NCI-H1694 (cell line): ENCODE measurements around the gene GPR155.
A peak's percentile ranks its signal among the peaks of the same experiment; 100 is the strongest.
"Not testable (repeated sequence)": the region's sequence is repeated elsewhere in the genome, so short reads cannot be mapped to it uniquely, and the experiment has no call there.

Experiments used
- DNase-seq: peaks from one replicate; lab custom pipeline; 2025; lab: John Stamatoyannopoulos, UW

Gene GPR155

DNA sequence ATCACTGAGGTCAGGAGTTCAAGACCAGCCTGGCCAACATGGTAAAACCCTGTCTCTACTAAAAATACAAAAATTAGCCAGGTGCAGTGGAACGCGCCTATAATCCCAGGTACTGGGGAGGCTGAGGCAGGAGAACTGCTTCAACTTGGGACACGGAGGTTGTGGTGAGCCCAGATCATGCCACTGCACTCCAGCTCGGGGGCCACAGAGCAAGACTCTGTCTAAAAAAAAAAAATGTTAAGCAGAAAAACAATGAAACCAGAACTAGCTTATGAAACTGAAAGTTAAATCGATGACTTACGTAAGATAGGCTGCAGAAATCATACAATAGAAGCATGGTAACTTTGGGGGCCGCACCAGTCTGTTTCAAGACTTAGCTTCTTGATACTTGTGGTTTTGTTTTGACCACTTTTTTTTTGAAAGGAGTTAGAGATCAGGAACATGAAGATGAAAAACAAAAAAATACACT lies 6.2 kb upstream of the GPR155 start:
- no peak for DNase-seq

DNA sequence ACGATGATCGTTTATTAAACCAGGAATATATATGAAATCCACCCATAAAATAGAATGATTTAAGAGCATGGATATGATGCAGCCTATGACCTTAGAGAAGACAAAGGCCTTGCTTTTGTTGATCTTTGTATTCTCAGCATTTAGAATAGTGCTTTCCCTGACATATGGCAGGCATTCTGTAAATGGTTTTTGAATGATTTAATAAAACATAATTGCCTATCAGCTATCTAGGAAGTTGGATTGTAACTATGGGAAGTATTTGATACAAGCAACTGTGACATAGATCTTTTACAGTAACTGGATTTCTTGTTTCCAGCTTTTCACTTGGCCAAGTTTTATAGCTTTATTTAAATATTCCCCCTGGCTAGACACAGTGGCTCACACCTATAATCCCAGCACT lies 5.1 kb upstream of the GPR155 start:
- DNase-seq = no peak

DNA sequence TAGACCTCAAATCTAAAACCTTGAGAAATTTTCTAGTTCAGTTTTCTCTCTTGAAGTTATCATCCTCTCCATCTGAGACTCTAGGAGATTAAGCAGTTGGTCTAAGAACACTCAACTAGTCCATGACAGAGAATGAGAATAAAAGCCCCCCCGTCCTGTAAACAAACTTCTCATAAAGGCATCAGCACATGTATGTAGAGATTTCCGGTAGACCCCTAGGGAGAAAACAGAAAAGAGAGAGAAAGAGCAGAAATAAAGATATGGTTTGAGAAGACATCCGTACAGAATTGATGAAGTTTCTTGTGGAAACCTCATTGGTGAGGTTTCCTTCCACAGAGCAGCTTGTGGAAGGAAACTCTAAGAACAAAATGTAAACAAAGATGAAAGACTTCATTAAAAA lies 3.2 kb upstream of the GPR155 start:
- DNase-seq = no peak

DNA sequence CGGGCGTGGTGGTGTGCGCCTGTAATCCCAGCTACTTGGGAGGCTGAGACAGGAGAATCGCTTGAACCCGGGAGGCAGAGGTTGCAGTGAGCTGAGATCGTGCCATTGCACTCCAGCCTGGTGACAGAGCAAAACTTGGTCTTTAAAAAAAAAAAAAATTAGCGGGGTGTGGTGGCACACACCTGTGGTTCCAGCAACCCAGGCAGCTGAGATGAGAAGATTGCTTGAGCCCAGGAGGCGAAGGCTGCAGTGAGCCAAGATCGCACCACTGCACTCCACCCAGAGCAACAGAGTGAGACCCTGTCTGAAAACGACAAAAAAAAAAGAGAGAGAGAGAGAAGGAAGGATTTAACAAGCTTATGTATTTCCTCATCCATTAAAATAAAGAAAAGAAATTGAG lies 2.7 kb upstream of the GPR155 start:
- DNase-seq = not testable (repeated sequence)

DNA sequence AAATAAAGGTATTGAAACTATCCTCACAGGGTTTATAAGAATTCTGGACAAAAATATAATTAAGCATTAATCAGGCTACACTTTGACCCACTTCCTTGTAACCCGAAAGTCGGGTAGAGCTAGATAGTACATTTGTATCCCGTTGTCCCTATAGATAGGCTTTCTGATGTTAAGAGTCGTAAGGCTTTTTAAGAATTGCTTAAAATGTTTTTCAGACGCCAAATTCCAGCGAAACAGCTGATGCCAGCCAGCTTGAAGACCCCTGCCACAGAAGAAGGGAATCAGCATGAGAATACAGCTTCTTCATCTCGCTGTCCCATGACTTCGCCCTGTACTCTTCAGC lies 962 bp upstream of the GPR155 start:
- no peak for DNase-seq

DNA sequence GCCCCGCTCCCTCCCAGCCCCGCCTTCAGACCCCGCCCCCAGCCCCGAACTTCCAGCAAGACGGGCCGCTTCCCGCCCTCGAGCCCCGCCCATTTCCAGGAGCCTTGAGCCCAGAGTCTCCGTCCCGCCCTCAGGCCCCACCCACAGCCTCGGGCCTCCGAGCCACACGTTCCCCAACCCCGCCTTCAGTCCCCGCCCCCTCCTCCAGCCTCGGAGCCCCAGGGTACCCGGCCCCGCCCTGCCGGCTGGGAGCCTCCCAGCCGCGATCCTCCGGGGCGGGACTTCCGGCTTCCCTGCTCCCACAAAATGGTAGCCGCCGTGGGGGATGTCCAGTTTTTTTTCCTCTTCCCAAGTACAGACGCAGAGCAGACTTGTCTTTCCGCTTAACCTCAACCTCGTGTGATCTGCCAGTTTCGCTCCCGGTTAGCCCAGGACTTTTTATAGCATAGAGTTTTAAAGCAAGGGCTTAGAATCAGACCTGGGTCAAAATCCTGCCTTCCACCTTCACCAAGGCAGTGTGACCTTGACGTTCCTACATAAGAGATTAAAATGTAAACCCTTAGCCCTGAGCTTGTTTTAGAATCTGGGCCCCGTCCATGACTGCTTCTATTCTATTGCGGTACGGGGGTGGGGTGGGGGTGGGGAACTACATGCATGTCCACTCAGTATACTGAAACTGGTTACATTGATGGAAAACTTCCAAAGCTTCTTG lies 435 bp upstream of the GPR155 start:
- DNase-seq = peak; percentile 95

DNA sequence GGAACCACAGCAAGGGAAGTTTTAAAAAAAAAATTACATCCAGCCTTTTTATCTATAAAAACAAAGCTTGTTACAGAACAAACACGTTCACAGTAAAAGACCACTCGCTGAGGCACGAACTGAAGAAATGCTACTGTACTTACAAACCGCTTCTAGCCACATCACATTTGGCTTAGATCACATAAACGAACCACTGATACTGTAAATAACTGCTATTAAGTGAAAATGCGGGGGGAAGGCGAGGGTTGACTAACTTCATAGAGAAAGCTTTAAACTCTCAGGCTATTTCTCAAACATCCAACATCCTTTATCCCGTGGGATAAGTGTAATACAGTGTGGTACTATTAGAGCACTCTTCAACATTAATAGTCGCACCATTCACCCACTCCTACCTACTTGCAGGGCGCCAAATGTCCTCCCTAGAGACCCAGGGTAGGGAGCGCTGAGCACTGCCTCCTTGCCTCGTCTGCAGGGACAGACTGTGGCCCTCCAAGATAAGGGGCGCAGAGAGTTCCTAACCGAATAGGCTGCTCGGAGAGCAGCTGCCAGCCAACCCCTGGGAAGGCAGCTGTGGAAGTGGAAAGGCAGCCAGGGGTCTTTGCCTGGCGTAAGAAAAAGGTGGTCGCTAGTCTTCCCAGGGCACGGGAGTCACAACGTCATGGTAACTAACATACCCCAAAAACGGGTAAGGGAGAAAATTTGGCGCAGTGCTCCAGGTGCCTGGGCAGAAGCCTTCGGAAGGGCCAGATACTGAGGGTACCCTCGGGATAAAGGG lies 854 bp downstream of the GPR155 start:
- peak; percentile 17 for DNase-seq

DNA sequence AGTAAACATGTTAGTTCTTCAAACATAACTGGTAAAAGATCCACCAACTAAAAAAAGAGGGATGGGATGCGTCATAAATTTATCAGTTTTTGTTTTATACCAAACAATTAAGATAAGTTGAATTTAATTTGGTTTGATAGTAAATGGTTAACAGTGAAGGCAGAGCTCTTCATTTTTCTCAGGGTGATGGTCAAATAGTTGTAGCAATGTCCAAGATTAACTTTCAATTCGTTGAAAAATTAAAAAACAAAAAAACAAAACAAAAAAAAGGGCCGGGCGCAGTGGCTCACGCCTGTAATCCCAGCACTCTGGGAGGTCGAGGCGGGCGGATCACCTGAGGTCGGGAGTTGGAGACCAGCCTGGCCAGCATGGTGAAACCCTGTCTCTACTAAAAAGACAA lies 1.8 kb downstream of the GPR155 start:
- not testable (repeated sequence) for DNase-seq

DNA sequence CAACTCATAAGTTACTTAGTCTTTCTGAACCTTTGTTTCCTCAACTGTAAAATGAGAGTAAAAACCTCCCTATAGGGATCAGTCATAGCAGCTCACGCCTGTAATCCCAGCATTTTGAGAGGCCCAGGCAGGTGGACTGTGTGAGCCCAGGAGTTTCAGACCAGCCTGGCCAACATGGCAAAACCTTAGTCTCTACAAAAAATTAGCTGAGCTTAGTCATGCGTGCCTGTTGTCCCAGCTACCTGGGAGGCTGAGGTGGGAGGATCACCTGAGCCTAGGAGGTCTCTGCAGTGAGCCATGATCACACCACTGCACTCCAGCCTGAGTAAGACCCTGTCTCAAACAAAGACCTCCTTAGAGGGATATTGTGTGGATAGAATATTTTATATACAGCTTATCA lies 2.3 kb downstream of the GPR155 start:
- no peak for DNase-seq

DNA sequence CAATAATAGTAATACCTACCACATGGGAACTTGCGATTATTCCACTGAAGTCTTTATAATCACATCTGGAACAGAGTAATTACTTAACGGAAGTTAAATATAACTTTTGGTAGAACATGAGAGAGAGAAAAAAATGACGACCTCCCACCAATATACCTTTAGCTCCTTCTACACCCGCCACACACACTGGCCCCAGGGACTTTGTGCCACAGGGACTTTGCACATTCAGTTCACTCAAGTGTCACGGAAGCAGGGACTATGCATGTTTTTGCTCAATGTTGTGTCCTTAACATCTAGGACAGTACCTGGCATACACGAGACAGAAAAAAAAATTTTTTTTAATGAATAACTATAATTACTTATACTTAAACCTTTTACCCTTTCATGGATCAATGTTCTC lies 4.0 kb downstream of the GPR155 start:
- no peak for DNase-seq

DNA sequence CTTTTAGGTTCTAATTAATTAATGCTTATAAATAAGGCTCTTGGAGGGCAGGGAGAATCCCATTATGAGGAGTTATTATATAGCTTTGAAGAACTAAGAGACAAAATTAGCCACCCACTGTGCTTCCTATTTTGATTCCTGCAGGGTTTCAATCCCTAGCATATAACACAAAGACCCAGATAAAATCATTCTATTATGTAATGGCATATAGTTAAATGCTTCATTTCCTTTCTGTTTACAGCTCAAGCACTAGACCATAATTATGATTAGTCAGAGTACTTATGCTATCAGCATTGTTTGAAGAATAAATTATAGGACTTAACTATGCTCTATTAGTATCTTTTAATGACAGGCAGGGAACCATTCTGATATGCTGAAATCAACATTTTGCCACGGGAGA lies 9.1 kb downstream of the GPR155 start:
- DNase-seq = no peak

DNA sequence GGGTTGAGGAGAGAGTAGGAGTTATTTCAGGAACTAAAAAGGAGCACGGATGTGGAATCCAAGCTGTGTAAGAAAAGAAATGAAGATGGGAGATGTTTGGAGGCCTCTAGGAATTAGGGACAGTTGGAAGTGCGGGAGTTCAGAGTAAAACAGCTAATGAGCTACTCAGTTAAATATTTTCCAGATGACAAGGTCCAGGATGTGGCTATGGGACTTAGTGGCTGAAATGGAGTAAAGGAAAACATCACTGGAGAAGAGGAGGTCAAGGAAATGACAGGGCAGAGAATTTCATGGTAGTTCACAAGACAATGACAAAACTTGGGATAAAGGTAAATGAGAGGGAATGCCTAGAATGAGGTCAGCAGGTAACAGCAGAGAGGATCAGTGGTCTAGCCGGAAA lies 13.0 kb downstream of the GPR155 start:
- no peak for DNase-seq

DNA sequence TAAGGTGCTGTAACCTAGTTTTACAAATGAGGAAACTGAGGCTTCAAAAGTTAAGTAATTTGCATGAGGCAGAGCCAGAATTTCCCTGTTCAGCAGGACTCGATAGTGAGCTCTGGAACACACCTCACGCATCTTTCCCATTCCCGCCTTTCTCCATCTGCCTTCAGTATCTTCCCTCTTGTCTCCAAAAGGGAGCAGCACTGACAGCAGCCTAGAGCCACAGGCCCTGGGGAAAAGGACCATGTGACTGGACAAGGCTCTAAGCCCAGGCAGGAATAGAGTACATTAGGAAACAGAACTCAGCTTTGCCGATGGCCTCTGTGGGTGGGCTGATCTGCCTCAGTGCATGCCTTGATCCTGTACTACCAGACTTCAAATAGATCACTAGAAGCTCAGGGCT lies 21.5 kb downstream of the GPR155 start:
- DNase-seq = no peak

DNA sequence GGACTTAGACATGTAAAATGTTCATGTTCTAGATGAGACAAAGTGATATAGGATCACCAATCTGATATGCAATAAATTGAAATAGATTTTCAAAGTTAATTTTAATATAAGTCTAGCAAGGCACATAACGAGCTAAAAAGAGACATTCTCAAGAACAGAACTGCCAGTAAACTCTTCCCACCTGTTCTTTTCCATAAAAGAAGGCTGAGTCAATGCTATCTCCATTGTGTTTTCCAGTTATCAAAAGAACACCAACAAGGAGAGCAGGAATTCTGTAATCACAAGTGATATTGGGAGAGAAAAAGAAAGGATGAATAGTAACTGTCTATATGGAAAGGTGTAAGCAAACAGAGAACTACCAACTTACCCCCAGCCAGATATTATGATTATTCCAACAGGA lies 25.6 kb downstream of the GPR155 start:
- no peak for DNase-seq

DNA sequence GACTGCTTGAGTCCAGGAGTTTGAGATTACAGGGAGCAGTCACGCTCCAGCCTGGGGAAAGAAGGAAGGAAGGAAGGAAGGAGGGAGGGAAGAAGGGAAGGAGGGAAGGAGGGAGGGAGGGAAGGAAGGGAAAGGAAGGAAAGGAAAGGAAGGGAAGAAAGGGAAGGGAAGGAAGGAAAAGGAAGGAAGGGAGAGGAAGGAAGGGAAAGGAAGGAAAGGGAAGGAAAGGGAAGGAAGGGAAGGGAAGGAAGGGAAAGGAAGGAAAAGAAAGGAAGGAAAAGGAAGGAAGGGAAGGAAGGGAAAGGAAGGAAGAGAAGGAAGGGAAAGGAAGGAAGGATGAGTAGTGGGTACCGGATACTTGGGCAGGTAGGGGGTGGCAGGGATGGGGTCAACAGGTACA lies 32.3 kb downstream of the GPR155 start:
- DNase-seq = no peak

DNA sequence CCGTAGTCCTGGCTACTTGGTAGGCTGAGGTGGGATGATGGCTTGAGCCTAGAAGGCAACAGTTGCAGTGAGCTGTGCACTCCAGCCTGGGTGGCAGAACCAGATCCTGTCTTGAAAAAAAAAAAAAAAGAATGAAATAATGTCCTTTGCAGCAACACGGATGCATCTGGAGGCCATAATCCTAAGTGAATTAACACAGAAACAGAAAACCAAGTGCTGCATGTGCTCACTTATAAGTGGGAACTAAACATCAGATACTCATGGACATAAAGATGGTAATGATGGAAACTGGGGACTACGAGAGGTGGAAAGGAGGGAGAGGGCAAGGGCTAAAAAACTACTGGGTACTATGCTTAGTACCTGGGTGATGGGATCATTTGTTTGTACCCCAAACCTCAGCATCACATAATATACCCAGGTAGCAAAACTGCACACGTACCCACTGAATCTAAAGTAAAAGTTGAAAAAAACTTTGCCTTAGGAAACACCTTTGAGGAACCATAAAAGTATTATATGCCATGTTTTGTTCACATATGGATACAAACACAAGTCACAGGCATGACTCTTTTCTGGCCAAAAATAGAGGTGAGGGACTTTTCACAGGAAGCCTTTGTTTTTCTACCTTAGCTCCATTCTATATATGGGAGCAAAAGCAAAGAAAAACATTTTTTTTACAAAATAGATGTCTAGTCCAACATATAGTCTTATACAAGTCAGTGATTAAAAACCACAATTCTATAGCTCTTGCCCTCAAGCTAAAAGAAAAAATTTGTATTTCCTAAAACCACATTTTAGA lies 36.6 kb downstream of the GPR155 start:
- DNase-seq = no peak

DNA sequence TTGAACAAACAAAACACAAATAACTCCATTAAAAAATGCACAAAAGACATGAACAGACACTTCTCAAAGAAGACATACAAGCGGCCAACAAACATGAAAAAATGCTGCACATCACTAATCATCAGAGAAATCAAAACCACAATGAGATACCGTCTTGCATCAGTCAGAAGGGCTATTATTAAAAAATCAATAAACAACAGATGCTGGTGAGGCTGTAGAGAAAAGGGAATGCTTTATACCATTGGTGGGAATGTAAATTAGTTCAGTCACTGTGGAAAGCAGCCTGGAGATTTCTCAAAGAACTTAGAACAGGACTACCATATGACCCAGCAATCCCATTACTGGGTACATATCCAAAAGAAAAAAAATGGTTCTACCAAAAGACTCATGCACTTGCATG lies 37.8 kb downstream of the GPR155 start:
- DNase-seq = no peak

DNA sequence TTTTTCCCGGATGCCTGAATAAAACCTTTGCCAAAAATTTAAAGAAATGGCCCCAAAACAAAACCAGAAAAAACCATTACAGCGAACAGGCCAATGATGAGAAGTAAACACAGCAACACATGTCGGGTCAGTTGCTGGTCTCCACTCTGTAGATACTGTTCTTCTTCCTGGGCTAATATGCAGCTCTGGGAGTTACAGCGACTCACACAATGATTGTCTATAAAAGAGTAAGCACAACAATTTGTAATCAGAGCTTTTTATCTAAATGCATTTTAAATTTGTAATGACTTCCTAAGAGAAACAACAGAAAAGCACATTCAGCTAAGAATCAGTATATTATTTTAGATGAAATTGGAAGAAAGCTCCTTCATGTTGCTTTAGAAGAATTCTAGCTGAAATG lies 40.3 kb downstream of the GPR155 start:
- no peak for DNase-seq

DNA sequence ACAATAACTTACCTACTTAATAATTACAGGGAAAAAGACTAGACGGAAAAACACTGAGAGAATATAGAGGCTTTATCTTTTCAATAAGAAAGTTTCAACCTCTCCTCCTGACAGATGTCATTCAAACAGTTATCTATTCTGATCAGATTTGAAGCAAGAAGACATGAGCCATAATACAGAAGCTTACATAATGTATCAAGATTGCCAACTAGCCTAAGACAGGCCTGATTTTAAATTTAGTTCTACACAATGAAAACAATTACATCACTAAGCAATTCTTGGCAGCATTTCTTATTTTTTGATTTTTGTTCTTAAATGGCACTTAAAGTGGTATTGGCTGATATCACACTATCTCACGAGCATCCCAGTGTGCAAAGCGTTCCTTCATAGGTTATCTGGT lies 41.6 kb downstream of the GPR155 start:
- no peak for DNase-seq

DNA sequence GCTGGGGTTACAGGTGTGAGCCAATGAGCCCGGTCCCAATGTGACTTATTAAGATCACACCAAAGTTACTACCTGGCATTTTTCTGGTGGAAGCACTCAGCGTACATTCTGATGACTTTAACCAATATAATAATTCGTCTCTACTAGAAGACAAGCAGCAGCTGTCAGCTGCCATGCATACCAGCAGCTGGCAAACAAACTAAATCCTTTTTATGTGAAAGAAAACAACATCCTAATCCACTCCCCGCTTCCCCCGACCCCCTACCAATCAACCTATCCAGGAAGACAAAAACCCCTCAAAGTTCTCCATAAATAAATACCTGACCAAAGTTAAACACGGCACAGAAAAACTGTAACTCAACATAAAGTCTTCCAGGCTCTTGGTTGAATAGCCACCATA lies 42.1 kb downstream of the GPR155 start:
- no peak for DNase-seq

DNA sequence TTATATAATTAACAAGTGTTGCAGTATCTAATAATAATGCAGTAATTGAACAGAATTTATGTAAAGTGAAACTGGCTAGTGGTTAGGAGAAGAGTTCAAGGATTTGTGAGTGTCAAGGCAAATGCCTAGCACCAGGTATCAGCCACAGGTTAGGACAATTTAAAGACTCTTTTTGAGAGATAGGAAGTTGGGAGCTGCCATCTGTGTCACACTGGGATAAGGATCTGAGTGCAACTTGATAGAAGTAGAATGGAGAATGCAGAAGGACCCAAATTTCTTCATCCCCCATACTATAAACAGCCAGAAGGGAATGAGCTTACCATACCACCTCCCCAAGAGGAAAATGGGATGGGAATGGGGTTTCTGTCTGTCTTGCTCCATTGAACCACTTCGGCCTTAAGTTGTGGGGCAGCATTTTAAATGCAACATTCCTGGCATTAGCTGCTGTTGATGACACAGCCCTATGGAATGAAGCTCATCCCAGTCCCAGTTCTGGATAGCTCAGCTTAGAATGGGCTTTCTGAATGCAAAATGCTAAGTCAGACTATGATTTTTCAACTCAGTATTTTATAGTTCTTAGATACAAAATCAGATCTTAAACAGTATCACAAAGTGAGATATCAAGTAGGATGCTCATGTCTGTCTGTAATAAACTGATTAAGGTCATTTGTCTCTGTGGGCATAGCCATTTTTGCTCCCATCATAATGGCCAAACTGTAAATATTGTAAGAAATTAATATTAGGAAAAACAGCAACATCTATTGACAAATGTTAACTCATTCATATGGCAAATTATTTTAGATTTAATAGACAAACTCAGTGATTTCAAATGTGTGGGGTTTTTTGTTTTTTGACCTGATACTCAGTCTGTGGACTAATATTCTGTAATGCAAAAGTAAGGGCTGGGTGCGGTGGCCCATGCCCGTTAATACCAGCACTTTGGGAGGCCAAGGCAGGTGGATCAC lies 44.0 kb downstream of the GPR155 start:
- DNase-seq = no peak

DNA sequence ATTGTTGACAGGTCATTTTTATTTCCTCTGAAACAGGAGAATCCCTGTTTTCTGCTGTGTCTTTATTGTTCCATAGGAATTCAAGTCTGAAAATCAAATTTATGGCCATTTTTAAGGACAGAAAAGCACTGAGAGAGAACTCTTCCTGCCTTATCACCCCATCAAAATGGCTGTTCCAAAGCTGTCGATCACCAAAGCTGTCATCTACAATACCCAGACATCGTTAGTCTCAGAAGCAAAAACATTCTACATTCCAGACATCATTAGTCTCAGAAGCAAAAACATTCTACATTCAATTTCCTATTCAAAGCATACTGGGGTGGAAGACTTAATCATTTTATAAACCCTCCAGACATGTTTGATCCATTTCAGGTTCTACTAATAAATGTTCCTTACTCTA lies 46.9 kb downstream of the GPR155 start:
- DNase-seq = no peak
